Astrocyte of the spinal cord (primary cell): ENCODE measurements around the gene CCR7.
"Not testable (repeated sequence)": the region's sequence is repeated elsewhere in the genome, so short reads cannot be mapped to it uniquely, and the experiment has no call there.

Source experiments
- DNase-seq: peaks from one replicate; pipeline ENCODE4 v3.0.0; 2011; ENCODE audit warnings: low read depth, low spot score
- H3K4me3 ChIP-seq: 2 replicates; pipeline ENCODE4 v1.5.1; 2011; ENCODE audit warnings: low read depth, mild to moderate bottlenecking, low read length, moderate library complexity
- CTCF ChIP-seq: IDR thresholded peaks from 2 replicates; pipeline ENCODE4 v1.5.1; 2012; ENCODE audit warnings: low read depth, mild to moderate bottlenecking, low read length, inconsistent platforms
- in situ Hi-C: cut with HindIII; loops from 2 replicates; pipeline ENCODE4 v1.10.0; 2017; ENCODE audit warnings: low sequenced_read_pairs

CCR7 gene

GRCh38 chr17:40597156-40597555, 31.9 kb upstream of the CCR7 start:
- TF ChIP-seq CTCF = no peak
- no peak for DNase-seq
- H3K4me3 ChIP-seq = no peak overlapping the region
- in situ Hi-C loops = no loop called here

GRCh38 chr17:40596261-40596919, 31.1 kb upstream of the CCR7 start:
- no peak overlapping the region for H3K4me3 ChIP-seq
- DNase-seq = no peak
- no peak for TF ChIP-seq CTCF
- in situ Hi-C loops = no loop called here

GRCh38 chr17:40590742-40591141, 25.5 kb upstream of the CCR7 start:
- in situ Hi-C loops = no loop called here
- H3K4me3 ChIP-seq = no peak overlapping the region
- DNase-seq = no peak
- TF ChIP-seq CTCF = no peak

DNA sequence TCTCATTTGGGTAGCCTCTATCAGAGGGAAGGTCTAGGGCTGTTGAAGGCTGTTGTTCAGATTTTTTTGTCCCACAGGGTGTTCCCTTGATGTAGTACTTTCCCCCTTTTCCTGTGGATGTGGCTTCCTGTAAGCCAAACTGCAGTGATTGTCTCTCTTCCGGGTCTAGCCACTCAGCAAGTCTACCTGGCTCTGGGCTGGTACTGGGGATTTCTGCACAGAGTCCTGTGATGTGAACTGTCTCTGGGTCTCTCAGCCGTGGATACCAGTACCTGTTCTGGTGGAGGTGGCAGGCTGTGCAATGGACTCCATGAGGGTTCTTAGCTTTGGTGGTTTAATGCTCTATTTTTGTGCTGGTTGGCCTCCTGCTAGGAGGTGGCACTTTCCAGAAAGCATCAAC, 23.3 kb upstream of the CCR7 start:
- H3K4me3 ChIP-seq = no peak overlapping the region
- no peak for TF ChIP-seq CTCF
- in situ Hi-C loops = no loop called here
- DNase-seq = no peak

- in situ Hi-C loops, DNase-seq, H3K4me3 ChIP-seq: not testable (repeated sequence)
Observed at GRCh38 chr17:40586264-40586663, 21.0 kb upstream of the CCR7 start.

GRCh38 chr17:40584950-40585349, 19.7 kb upstream of the CCR7 start:
- H3K4me3 ChIP-seq, in situ Hi-C loops, DNase-seq: not testable (repeated sequence)

DNA sequence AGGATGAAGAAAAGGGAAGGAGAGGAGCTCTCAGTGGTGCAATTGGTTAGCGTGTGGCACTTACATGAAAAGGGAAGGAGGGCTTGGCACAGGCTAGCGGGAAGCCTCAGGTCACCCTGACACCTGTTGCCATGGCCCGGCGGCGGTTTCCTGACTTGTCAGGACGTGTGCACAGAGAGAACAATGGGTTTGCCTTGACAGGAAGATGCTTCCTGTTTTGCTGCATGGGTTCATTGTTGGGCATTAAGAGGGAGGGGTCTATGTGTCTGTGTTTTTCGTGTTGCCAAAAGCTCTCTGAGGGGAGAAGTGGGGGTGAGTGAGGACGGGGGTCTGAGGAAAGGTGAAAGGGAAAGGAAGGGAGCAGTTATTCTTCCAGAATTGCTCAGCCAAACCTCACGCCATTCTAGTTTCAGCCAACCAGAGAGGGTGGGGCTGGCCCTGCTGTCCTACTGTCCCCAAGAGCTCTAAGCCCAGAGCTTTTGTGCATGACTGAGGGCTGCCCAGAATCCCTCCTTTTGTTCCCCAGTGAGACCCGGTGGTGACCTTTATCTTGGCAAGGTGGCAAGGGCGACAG, 17.1 kb upstream of the CCR7 start:
- TF ChIP-seq CTCF = no peak
- in situ Hi-C loops = no loop called here
- DNase-seq = no peak
- no peak overlapping the region for H3K4me3 ChIP-seq
